Central memory CD4-positive, alpha-beta T cell (primary cell): ENCODE measurements around the gene ZNF462.

Experiments
- DNase-seq: peaks from one replicate; pipeline ENCODE4 v3.0.0; 2022

Gene ZNF462

DNA sequence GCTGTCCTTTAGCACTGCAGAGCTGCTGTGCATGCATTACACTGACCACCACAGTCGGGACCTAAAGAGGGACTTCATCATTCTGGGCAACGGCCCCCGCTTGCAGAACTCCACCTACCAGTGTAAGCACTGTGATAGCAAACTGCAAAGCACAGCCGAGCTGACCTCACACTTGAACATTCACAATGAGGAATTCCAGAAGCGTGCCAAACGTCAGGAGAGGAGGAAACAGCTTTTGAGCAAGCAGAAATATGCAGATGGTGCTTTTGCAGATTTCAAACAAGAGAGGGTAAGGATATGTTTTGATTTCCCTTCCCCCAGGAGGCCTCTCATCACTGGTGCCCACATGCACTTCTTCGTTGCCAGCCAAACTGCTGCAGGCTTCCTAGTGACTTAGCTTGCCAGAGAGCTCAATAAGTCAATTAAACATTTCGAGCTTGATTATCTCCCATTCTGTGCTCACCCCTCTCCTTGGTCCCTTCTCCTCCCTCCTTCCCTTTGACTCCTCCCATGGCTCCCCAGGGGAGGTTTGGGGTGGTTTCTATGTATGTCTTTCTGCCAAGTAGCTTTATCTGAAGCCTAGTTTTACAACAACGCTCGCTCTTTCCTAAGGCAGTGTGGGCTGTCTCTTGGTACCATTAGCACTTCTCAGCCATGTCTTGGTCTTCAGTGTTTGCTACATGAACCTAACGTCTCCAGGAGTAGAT lies 66.7 kb downstream of the ZNF462 start:
- no peak for DNase-seq

DNA sequence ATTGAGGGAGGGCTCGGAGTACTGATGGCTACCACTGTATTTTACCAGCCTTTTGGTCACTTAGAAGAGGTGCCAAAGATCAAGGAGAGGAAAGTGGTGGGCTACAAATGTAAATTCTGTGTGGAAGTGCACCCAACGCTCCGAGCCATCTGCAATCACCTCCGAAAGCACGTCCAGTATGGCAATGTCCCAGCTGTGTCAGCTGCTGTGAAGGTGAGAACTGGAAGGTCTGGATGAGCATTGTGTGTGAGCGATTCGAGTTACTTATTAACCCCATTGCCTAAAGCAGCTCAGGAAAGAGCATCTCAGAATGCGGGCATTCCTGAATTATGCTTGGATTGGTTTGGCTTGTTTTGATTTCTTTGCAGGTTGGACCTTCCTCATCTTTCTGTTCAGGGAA lies 67.5 kb downstream of the ZNF462 start:
- no peak for DNase-seq

DNA sequence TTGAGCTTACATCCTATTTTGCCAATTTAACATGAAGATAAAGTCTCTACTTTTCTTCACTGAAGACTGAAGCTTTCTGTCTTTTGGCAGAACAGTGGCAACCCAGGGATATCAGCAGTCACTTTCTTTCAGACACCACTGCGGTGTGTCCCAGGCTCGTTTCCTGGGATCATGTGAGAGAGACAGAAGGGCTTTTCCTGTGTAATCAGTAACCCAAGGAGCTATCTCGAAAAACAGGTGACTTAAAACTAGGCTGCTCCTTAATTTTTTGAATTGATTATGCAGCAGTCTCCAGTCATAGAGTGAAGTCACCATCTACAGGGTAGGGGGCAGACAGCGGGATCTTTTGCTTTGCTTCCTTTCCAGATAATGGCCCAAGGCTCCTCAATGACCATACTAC lies 68.5 kb downstream of the ZNF462 start:
- no peak for DNase-seq

DNA sequence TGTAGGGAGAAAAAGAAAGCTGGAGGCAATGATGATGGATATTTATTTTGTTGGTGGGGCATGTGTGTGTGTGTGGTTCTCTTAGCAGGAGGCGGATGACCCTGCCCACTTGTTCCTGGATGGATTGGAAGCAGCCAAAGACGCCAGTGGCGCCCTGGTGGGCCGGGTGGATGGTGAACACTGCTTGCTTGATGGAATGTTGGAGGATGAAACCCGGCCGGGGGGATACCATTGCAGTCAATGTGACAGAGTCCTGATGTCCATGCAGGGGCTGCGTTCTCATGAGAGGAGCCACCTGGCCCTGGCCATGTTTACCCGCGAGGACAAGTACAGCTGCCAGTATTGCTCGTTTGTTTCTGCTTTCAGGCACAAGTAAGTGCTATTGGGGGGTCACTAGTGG lies 69.2 kb downstream of the ZNF462 start:
- DNase-seq, result no peak

DNA sequence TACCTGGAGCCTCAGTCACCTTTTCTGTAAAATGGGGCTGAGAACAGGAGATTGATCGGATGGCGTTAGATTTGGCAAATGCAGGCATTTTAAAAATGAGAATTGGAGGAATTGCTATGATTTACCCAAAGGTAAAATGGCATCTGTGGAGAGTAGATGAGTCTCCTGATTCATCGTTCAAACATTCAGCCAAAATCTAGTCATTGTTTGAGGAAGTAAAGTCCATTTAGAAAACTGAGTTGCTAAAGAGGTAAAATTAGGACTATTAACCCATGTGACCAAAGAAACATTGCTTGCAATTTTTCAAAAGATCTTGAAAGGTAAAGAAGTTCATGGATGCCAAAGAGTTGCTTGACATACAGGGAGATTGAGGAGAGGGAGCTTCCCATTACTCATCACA lies 69.7 kb downstream of the ZNF462 start:
- DNase-seq, result no peak

DNA sequence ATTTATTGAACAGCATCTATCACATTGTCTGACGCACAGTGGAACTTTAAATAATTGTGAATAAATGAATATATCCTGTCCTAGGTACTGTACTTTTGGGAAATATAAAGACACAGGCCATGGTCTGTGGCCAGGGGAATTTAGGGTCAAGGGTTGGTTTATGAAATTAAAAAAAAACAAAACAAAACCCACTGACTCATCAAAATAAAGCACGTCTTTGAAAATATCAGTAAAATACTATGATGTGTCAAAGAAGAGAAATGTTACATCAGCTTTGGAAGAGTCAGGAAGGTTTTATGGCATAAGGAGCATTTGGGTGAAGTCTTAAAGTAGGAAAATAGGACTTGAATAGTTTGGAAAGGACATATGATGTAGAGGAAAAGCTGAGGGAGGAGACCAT lies 70.5 kb downstream of the ZNF462 start:
- no peak for DNase-seq

DNA sequence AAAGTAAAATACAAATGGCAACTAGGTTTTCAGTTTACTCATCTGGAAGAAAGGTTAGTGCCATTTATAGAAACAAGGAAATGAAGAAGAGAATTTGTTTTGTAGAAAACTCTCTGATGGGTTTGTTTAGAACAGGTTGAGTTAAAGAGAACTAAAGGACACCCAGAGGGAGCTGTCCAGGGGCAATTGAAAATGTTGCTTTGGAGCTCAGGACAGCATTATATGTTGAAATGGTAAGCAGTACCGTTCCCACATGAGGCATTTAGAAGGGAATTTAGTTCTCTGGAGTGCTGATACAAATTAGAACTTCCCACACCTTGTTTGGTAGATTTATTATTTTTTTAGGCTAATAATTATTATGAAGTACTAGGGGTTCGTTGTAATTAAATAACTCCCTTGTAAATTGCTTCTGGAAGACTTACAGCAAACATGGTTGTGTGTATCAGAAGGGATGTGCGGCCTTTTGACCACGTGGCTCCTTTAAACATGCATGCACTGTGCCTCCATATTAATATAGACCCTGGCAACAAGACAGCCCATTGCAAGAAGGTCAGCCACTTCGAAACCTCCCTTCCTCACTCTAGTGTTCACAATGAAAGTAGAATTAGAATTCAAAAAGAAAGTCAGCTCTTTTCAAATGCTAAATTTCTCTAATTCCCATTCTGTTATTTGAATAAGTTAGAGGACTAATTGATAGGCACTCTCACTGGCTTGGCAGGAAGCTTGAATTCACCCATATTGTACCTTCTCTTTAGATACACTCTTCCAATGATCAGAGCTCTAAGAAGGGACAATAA lies 71.7 kb downstream of the ZNF462 start:
- DNase-seq, result no peak

DNA sequence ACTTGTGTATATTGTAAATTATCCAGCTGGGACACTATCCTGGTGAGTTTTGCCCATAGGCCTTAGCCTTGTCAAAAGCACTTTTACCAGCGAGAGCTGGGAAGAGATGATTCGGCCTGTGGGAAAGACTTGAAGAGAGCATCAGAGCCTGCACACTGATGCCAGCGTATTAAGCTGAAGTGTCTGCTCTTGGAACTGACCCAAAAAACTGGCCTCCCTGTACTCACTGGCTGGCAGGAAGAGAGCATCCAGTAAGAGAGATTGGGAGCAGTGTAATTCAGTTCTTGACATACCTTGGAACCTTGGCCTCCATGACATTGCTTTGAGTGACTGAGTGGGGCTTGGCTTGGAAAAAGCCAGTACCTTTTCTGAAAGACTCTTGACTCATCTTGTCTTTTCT lies 73.7 kb downstream of the ZNF462 start:
- DNase-seq, result no peak

DNA sequence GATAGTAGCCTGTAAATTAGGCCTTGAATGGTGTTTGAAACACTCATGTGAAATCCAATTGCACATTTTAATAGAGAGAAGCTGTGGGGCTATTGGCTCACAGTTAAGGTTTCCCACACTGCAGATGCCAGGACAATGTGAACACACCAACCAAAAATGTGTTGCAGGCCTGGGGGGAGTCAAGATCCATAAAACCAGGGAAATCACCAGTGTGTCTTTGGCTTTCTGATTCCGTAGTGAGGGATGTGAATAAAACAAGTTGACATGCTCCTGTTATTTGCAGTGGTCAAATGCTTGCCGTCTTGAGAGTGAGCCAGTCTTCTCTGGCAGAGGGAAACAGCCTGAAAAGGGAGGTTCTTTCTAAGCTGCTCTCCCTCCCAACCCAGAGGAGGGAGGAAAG lies 79.0 kb downstream of the ZNF462 start:
- no peak for DNase-seq

DNA sequence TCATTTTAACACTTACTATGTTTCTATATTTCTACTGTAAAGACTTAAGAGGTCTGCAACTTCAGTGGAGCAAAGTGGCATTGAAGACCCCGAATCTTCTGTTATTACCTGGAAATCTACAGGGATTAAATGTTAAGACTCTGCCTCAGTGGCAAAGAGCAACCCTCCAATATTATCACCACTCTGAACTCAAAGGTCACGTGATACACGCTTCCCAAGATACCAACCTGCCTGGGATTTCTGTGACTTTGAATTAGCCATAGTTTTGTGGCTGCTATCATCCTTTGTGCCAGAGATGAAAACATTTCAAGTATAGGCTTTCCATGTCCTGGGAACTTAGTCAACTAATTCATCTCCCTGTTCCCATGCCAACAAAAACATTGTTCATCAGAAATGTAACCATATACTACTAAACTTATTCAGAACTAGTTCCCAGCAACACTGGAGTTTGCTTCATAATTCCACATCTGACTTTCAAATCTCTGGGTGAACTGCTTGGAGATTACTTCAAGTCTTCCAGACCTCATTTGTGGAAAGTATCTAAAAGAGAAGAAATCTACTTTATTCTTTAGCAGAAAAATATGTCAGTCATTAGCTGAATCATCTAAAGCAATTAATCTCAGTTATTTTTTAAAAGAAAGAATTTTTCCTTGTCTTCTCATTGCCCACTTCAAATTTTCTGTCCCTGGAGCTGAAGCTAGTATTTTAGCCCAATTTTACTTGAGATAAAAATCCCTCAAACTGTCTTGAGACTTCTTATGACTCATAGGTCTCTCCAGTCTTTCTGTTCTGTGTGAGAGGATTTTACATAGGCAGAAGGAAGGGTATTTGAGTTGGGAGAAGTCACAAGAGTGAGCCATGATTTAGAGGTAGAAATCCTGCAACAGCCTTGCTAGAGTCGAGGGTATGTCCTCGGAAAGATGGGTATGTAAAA lies 83.0 kb downstream of the ZNF462 start:
- DNase-seq, result no peak

DNA sequence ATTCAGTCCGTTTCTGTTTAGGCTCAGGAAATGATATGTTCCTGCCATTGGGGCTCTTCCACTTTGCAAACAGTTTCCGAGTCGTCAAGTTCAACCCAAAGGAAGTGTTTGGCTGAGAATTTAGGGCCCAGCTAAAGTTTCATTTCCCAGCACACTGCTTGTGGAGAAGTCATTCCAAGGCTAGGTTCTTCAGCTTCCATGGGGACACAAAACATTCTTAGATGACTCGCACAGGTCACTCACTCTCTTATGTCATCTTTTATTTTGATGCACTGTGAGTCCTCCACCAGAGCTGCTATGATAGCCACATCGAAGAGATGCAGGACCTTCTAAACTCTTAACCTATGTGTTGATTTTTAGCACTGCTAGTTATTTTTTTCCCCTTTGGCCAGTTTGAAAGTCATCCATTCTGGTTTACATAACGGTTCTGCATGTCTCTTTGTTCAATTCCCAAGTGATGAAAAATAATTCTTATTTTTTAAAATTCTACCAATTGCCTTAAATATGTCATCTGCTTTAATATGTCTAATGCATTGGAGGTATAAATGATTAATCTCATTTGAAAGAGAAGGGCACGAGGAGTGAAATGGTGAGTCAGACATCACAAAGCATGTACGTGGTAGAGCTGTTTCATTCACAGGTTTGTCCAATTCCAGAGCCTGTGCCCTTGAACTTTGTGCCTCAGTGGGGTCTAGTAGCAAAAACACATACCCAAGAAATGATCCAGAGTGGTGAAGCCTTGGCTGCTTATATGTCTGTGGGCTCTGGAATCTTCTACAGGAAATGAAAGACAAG lies 84.3 kb downstream of the ZNF462 start:
- DNase-seq, result no peak

DNA sequence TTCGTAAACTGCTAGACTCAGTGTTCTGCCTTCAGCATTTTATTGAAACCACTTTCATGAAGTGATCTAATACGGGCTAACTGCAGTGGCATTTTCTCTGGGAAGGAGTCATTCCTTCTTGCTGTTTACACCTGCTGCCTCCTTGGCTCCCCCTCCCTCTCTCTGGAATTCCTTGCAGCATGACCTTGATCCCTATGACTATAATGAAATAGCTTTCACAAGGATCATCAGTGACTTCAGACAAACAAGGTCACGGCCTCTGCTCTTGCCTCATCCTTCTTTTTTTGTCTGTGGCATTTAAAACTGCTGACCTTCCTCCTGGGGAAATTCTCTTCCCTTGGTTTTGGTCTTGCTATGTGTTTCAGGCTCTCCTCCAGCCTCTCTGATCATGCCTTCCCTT lies 90.2 kb downstream of the ZNF462 start:
- no peak for DNase-seq

DNA sequence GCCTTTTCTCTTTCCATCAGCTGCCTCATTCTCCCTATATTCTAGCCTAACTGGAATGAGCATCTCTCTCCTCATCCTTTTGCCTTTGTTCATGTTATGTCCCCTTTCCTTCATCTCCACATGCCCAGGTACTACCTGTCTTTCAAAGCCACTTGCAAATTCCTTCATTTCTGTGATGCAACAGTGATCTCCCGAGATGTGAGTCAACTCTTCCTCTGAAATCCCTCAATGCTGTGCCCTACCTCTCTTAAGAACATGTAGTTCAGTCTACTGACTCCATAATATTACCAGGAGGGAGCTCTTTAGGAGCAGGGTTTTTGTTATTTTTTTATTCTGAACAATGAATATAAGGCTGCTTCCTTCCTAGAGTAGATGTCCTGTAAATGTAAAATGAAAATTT lies 91.6 kb downstream of the ZNF462 start:
- no peak for DNase-seq

DNA sequence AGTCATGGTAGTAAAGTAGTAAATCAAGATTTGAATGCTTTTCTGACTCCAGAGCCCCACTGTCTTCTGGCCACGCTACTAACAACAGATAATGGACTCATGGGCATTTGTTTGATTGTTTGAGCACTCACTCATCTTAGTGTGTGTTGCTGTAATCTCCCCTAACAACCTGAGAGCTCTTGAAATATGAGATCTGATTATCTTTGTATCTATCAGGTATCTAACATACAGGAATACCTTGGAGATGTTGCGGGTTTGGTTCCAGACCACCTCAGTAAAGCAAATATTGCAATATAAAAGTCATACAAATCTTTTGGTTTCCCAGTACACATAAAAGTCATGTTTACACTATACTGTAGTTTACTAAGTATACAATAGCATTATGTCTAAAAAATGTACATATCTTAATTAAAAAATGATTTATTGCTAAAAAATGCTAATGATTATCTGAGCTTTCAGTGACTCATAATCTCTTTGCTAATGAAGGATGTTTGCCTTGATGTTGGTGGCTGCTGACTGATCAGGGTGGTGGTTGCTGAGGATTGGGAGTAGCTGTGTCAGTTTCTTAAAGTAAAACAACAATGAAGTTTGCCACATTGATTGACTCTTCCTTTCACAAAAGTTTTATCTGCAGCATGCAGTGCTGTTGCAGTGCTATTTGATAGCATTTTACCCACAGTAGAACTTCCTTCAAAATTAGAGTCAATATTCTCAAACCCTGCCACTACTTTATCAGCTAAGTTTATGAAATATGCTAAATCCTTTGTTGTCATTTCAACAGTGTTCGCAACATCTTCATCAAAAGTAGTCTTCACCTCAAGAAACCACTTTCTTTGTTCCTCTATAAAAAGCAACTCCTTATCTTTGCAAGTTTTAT lies 92.2 kb downstream of the ZNF462 start:
- no peak for DNase-seq

DNA sequence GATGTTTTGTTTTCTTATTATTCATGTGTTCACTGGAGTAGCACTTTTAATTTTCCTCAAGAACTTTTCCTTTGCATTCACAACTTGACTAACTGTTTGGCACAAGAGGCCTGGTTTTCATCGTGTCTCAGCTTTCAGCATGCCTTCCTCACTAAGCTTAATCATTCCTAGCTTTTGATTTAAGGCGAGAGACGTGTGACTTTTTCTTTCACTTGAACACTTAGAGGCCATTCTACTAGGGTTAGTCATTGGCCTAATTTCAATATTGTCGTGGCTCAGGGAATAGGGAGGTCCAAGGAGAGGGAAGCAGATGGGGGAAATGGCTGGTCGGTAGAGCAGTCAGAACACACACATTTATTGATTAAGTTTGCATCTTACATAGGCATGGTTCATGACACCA lies 94.0 kb downstream of the ZNF462 start:
- DNase-seq, result no peak

DNA sequence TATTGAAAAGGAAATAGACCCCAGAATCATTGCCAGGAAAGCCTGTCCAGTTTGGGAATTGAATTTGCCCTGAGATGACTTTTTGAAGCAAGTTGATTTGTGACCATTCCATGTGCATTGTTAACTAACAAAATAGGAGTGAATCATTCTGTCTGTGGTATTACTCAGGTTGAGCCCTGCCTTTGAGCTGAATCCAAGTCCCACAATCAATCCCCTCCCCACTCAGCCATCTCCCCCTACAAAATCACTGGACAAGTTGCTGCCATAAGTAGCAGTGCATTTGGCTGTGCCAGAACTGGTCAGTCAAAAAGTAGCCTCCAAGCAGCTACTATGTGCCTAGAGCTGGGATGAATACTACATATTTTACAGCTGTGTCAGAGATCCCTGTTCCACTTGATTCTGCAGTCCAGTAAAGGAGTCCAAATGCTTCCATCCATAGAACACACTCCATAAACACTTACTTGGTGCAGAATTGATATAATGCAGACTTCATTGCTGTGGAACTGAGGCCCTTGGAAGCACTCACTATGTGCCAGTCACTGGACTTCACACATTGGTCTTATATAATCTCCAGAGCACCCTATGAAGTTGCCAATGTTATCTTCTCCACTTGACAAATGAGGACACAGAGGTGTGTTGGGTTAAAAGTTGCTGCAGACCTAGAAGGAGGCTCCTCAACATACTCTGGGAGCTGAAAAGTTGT lies 96.1 kb downstream of the ZNF462 start:
- DNase-seq, result no peak

DNA sequence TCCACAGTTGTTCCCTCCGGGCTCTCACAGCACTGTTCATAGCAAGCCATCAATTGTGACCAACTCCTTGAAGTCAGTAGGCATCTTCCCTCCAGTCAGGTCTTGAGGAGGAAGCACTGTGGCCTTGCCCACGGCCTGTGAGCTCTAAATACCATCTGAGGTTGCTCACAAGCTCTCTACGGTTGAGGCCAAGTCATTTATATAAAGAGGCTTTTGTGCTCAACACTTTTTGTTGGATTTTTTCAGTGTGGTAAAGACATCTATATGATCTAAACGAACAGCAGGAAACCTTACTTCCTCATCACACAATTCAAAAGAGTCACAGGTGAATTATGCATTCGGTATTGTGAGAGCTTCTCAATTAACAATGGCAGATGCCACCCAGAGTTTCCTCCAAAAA lies 97.3 kb downstream of the ZNF462 start:
- DNase-seq, result no peak

DNA sequence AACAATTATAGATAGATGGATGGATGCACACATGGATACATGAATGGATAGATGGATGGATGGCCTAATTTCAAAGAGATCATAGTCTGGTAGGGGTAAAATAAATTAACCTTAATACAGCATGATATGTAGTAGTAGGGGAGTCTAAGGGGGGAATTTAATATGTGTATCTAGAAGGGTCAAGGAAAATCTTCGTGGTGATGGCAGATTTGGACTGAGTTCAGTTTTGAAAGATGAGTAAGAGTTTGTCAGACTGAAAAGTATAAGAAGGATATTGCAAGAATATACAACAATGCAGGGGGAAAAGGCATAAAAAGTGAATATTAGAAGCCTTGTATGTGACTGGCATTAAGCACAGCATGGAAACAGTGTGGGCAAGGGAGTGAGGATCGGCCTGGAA lies 98.7 kb downstream of the ZNF462 start:
- DNase-seq, result no peak

DNA sequence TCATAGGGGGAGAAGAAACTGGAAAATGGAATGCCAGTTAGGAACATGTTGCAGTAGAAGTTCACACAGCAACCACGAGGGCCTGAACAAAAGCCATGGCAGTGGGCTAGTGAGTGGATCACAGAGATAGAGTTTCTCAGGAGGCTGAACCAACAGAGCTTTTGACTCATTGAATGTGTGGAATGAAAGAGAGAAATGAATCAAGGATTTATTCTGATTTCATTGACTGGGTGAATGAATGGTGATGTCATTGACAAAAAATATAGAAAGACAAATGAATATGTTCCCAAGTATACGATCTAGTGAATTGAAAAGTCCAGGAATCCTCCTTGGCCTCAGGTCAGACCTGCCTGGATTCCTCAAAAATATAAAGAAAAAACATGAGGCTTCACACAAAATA lies 99.2 kb downstream of the ZNF462 start:
- DNase-seq, result no peak

DNA sequence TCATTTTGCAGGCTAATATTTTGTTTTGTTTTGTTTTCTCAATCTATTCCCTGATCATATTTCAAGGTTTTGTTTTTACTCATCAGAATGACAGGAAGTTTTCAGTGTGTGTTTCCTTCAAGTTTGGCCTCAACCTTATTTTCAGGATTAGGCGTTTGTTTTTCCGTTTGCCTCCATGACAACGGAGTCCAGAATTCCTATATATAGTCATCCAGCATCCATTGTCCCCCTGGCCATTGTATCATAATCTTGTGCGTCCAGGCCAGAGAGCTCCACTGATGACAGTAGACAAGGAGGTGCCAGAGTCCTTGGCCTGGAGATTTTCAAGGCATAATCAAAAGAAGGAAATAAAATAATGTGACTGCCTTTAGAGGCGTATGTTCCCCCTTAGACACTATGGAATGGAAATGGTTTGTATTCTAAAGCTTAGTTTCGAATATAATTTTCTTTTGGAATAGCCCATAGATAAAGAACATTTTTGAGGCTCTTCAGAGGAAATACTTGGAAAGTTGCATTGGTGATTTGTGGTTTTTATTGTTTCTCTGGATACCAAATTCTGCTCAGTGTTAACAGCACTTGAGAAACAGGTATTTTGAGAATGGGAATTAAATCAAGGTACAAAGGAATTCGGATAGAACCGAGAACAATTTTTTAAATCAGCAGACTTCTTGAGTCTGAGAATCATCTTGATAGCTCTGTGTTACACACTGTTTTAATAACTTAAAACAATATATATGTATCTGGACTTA lies 99.8 kb downstream of the ZNF462 start:
- no peak for DNase-seq
